ENCODE results near the gene NSD1.
A peak's percentile ranks its signal among the peaks of the same experiment; 100 is the strongest.

Gene NSD1

DNA sequence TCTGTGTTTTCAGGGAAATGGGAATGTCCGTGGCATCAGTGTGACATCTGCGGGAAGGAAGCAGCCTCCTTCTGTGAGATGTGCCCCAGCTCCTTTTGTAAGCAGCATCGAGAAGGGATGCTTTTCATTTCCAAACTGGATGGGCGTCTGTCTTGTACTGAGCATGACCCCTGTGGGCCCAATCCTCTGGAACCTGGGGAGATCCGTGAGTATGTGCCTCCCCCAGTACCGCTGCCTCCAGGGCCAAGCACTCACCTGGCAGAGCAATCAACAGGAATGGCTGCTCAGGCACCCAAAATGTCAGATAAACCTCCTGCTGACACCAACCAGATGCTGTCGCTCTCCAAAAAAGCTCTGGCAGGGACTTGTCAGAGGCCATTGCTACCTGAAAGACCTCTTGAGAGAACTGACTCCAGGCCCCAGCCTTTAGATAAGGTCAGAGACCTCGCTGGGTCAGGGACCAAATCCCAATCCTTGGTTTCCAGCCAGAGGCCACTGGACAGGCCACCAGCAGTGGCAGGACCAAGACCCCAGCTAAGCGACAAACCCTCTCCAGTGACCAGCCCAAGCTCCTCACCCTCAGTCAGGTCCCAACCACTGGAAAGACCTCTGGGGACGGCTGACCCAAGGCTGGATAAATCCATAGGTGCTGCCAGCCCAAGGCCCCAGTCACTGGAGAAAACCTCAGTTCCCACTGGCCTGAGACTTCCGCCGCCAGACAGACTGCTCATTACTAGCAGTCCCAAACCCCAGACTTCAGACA, 160.4 kb downstream of the NSD1 start:
- Histone ChIP-seq H3K9me3 (ENCODE audit: control insufficient read depth, low read length) (no peaks in the 10 kb centered on the region), H3K4me1 (ENCODE audit: control insufficient read depth, insufficient read depth, low read length, poor library complexity, severe bottlenecking) (peaks cover 2% of the 10 kb centered on the region), H3K4me3 (ENCODE audit: extremely low read depth, insufficient read depth, low read length, poor library complexity, severe bottlenecking) (no peak overlapping the region), H3K36me3 (ENCODE audit: control insufficient read depth, insufficient read depth, low read length) (peaks cover 94% of the 10 kb centered on the region), H3K27ac (ENCODE audit: low read depth, low read length, severe bottlenecking) (no peak overlapping the region)
- 91 to 97% methylated on average over 10 to 12 of the region's 12 CpGs for WGBS, 2 experiments (ENCODE audit: insufficient coverage in 2 of 2)

DNA sequence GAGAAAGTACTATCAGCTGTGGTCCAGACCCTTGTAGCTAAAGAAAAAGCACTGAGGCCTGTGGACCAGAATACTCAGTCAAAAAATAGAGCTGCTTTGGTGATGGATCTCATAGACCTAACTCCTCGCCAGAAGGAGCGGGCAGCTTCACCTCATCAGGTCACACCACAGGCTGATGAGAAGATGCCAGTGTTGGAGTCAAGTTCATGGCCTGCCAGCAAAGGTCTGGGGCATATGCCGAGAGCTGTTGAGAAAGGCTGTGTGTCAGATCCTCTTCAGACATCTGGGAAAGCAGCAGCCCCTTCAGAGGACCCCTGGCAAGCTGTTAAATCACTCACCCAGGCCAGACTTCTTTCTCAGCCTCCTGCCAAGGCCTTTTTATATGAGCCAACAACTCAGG, 161.1 kb downstream of the NSD1 start:
- peaks cover 89% of the 10 kb centered on the region for H3K36me3 ChIP-seq (ENCODE audit: control insufficient read depth, insufficient read depth, low read length)
- H3K4me1 ChIP-seq (ENCODE audit: control insufficient read depth, insufficient read depth, low read length, poor library complexity, severe bottlenecking): peaks cover 7% of the 10 kb centered on the region
- WGBS, 2 experiments (ENCODE audit: insufficient coverage in 2 of 2): 95 to 100% methylated on average over 1 to 3 of the region's 3 CpGs
- H3K9me3 ChIP-seq (ENCODE audit: control insufficient read depth, low read length): no peaks in the 10 kb centered on the region
- no peak overlapping the region for H3K4me3 ChIP-seq (ENCODE audit: extremely low read depth, insufficient read depth, low read length, poor library complexity, severe bottlenecking)
- H3K27ac ChIP-seq (ENCODE audit: low read depth, low read length, severe bottlenecking): no peak overlapping the region

- Histone ChIP-seq H3K9me3 (ENCODE audit: control insufficient read depth, low read length) (no peaks in the 10 kb centered on the region), H3K27ac (ENCODE audit: low read depth, low read length, severe bottlenecking) (no peak overlapping the region), H3K4me3 (ENCODE audit: extremely low read depth, insufficient read depth, low read length, poor library complexity, severe bottlenecking) (no peak overlapping the region), H3K4me1 (ENCODE audit: control insufficient read depth, insufficient read depth, low read length, poor library complexity, severe bottlenecking) (peaks cover 14% of the 10 kb centered on the region), H3K36me3 (ENCODE audit: control insufficient read depth, insufficient read depth, low read length) (peaks cover 77% of the 10 kb centered on the region)
- WGBS, 2 experiments (ENCODE audit: insufficient coverage in 2 of 2): 98% methylated on average over 8 to 9 of the region's 9 CpGs
Measured at GRCh38 chr5:177295924-177296323, 162.4 kb downstream of the NSD1 start.

DNA sequence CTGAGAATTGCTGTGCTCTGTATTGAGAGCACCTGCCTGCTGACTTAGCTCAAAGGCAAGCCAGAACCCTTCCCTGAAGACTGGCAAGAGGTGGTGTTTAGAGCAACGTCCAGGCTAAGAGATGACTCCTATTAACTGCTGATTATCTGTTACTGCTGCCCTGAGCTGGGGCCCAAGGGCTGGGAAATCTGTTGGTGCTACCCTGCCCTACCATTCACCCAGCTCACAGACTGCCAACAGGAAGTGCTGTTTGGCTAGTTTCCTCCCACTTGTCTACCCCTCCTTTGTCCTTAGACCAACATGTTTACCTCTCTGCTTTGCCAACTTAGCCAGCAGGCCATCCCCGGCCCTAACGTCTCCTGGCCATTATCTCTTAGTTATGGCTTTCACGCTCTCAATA, 163.0 kb downstream of the NSD1 start:
- WGBS, 2 experiments (ENCODE audit: insufficient coverage in 2 of 2): 93 to 100% methylated on average over 4 of the region's 4 CpGs
- no peaks in the 10 kb centered on the region for H3K9me3 ChIP-seq (ENCODE audit: control insufficient read depth, low read length)

DNA sequence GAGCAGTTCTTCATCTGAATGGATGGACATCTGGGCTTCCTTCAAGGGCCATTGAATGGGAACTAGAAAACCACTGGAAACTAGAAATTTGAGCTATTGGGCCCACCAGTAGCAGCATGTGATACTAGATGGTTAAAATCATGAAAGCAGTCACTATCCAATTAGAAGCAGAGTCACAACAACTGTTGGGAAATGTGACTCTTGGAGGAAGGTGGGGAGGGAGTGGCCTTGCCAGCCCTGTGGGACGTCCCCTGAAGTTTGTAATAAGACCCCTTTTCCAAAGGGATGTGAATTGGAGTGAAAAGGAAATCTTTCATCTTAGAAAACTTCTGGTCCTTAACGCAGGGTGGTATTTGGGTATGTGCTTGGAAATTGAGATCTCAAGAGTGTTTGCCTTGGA, 164.3 kb downstream of the NSD1 start:
- H3K4me3 ChIP-seq (ENCODE audit: extremely low read depth, insufficient read depth, low read length, poor library complexity, severe bottlenecking): no peak overlapping the region
- no peak overlapping the region for H3K27ac ChIP-seq (ENCODE audit: low read depth, low read length, severe bottlenecking)
- H3K9me3 ChIP-seq (ENCODE audit: control insufficient read depth, low read length): no peaks in the 10 kb centered on the region
- peaks cover 64% of the 10 kb centered on the region for H3K36me3 ChIP-seq (ENCODE audit: control insufficient read depth, insufficient read depth, low read length)
- 90 to 94% methylated on average over 2 of the region's 2 CpGs for WGBS, 2 experiments (ENCODE audit: insufficient coverage in 2 of 2)
- peaks cover 19% of the 10 kb centered on the region for H3K4me1 ChIP-seq (ENCODE audit: control insufficient read depth, insufficient read depth, low read length, poor library complexity, severe bottlenecking)

More for the DNA sequence above, 163.0 kb downstream of the NSD1 start:
- peaks cover 16% of the 10 kb centered on the region for H3K4me1 ChIP-seq (ENCODE audit: control insufficient read depth, insufficient read depth, low read length, poor library complexity, severe bottlenecking)
- no peak overlapping the region for H3K4me3 ChIP-seq (ENCODE audit: extremely low read depth, insufficient read depth, low read length, poor library complexity, severe bottlenecking)
- H3K27ac ChIP-seq (ENCODE audit: low read depth, low read length, severe bottlenecking): no peak overlapping the region
- peaks cover 75% of the 10 kb centered on the region for H3K36me3 ChIP-seq (ENCODE audit: control insufficient read depth, insufficient read depth, low read length)

DNA sequence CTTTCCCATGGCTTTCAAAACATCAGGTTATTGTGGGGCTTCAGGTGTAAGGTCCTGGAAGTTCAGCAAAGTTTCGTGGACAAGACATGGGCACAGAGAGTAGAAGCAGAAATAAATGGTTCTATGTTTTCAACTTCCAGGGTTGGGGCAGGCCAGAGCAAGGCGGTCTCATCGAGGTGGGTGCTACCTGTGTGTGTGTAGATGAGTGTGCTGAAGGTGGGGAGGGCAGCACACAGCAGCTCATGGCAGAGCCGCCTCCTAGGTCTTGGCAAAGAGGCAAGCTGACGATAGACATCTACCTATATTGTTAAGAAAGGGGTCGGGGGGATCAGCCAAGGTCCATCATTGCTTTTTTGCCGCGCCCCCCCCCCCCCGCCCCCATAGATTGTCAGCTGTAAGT, 166.1 kb downstream of the NSD1 start:
- Histone ChIP-seq H3K4me3 (ENCODE audit: extremely low read depth, insufficient read depth, low read length, poor library complexity, severe bottlenecking) (no peak overlapping the region), H3K4me1 (ENCODE audit: control insufficient read depth, insufficient read depth, low read length, poor library complexity, severe bottlenecking) (peaks cover 21% of the 10 kb centered on the region), H3K9me3 (ENCODE audit: control insufficient read depth, low read length) (no peaks in the 10 kb centered on the region), H3K36me3 (ENCODE audit: control insufficient read depth, insufficient read depth, low read length) (peaks cover 49% of the 10 kb centered on the region), H3K27ac (ENCODE audit: low read depth, low read length, severe bottlenecking) (no peak overlapping the region)
- 93 to 98% methylated on average over 3 to 9 of the region's 9 CpGs for WGBS, 2 experiments (ENCODE audit: insufficient coverage in 2 of 2)

- Histone ChIP-seq H3K4me3 (ENCODE audit: extremely low read depth, insufficient read depth, low read length, poor library complexity, severe bottlenecking) (no peak overlapping the region), H3K4me1 (ENCODE audit: control insufficient read depth, insufficient read depth, low read length, poor library complexity, severe bottlenecking) (peaks cover 26% of the 10 kb centered on the region), H3K9me3 (ENCODE audit: control insufficient read depth, low read length) (no peaks in the 10 kb centered on the region), H3K27ac (ENCODE audit: low read depth, low read length, severe bottlenecking) (peak overlapping the region; percentile 62), H3K36me3 (ENCODE audit: control insufficient read depth, insufficient read depth, low read length) (peaks cover 49% of the 10 kb centered on the region)
- WGBS, 2 experiments (ENCODE audit: insufficient coverage in 2 of 2): 50 to 82% methylated on average over 3 to 4 of the region's 4 CpGs
Measured at GRCh38 chr5:177300236-177300880, 166.8 kb downstream of the NSD1 start.

DNA sequence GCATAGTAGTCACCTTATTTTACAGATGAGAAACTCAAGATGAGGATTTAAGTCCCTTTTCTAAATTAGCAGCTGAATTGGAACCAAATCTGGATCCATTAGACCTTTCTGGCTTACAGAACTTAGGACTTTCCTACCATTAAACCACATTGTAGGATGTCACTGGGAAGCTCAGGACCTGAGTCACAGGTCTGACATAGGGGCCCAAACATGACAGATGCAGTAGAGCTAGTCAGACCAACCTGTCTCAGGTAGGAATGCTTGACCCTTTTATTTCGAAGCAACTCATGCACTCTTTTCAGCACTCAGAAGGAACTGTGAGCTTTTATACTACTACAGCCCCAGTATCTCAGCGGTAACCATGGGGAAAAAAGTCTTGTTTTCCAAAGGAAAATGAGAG, 167.4 kb downstream of the NSD1 start:
- peaks cover 49% of the 10 kb centered on the region for H3K36me3 ChIP-seq (ENCODE audit: control insufficient read depth, insufficient read depth, low read length)

DNA sequence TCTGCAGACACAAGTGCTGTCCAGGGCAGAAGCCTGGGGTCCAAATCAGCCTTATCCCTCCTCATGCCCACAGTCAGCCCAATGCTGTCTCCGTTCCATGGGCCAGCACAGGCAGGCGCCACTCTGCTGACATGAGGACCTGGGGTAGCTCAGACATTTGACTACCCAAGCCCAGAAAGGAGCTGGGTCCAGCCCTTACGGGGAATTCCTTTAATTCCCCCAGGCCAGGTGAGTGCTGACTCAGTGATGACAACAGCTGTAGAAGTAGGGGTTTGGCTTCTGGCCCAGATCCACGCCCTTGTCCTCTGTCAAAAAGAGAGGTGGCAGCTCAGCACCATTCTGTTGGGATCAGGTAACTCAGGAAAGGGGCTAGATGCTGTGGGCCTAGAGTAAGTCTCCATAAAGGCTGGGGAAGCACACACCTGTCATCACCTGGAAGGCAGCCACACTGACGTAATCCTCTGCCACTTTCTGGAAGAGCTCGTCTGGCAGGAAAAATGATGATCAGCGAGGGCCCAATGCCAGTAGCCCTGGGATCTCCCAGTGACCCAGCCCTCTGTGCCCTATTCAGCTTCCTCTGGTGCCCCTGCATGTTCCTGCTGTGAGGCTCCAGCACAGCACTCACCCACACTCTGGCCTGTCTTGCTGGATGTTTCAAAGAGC, 168.1 kb downstream of the NSD1 start:
- Histone ChIP-seq H3K4me3 (ENCODE audit: extremely low read depth, insufficient read depth, low read length, poor library complexity, severe bottlenecking) (no peak overlapping the region), H3K4me1 (ENCODE audit: control insufficient read depth, insufficient read depth, low read length, poor library complexity, severe bottlenecking) (peaks cover 24% of the 10 kb centered on the region), H3K36me3 (ENCODE audit: control insufficient read depth, insufficient read depth, low read length) (peaks cover 46% of the 10 kb centered on the region), H3K27ac (ENCODE audit: low read depth, low read length, severe bottlenecking) (no peak overlapping the region), H3K9me3 (ENCODE audit: control insufficient read depth, low read length) (no peaks in the 10 kb centered on the region)
- 90 to 100% methylated on average over 5 to 7 of the region's 7 CpGs for WGBS, 2 experiments (ENCODE audit: insufficient coverage in 2 of 2)

More for the DNA sequence above, 167.4 kb downstream of the NSD1 start:
- WGBS, 2 experiments (ENCODE audit: insufficient coverage in 2 of 2): 100% methylated on average over 2 of the region's 2 CpGs; no CpG with 5 or more reads in 1 of the 2 experiments
- no peak overlapping the region for H3K4me3 ChIP-seq (ENCODE audit: extremely low read depth, insufficient read depth, low read length, poor library complexity, severe bottlenecking)
- H3K27ac ChIP-seq (ENCODE audit: low read depth, low read length, severe bottlenecking): peak overlapping the region; percentile 62
- peaks cover 25% of the 10 kb centered on the region for H3K4me1 ChIP-seq (ENCODE audit: control insufficient read depth, insufficient read depth, low read length, poor library complexity, severe bottlenecking)
- no peaks in the 10 kb centered on the region for H3K9me3 ChIP-seq (ENCODE audit: control insufficient read depth, low read length)

GRCh38 chr5:177302354-177303110, 169.0 kb downstream of the NSD1 start:
- WGBS, 2 experiments (ENCODE audit: insufficient coverage in 2 of 2): 50 to 53% methylated on average over 22 to 23 of the region's 24 CpGs
- H3K4me1 ChIP-seq (ENCODE audit: control insufficient read depth, insufficient read depth, low read length, poor library complexity, severe bottlenecking): peaks cover 24% of the 10 kb centered on the region
- H3K9me3 ChIP-seq (ENCODE audit: control insufficient read depth, low read length): no peaks in the 10 kb centered on the region
- H3K27ac ChIP-seq (ENCODE audit: low read depth, low read length, severe bottlenecking): no peak overlapping the region
- peak overlapping the region; percentile 83 for H3K4me3 ChIP-seq (ENCODE audit: extremely low read depth, insufficient read depth, low read length, poor library complexity, severe bottlenecking)
- H3K36me3 ChIP-seq (ENCODE audit: control insufficient read depth, insufficient read depth, low read length): peaks cover 43% of the 10 kb centered on the region
